Measurements from ENCODE around the gene CTDP1. TPM values are rescaled to one million over a fixed set of nuclear protein-coding genes. Genes with fewer than 3 reads are reported as not detected.

Gene CTDP1
- total and polyA plus RNA-seq, 9 of the 15 experiments (the other 6 are each of a cell fraction or from before 2014, with no cell fraction given), result 0.07 to 19.2 (median 4.0) TPM

- WGBS (ENCODE audit: insufficient coverage, low coverage, missing lambda C conversion rate), result 62% methylated on average over 10 of the region's 27 CpGs
- BruUV-seq (replicated peaks), result no TSS peak
- TF ChIP-seq NR3C1 (CRISPR knock-in tag; IDR thresholded peaks at IDR 0.05) (no peak), RBM25 (IDR thresholded peaks at IDR 0.05; ENCODE audit: low read depth, low read length, severe bottlenecking) (no peak), HSF4 (CRISPR knock-in tag; IDR thresholded peaks at IDR 0.05; ENCODE audit: borderline replicate concordance) (no peak), CHAMP1 (IDR thresholded peaks at IDR 0.05) (no peak), MAX (CRISPR knock-in tag; IDR thresholded peaks at IDR 0.05) (no peak), ZNF639 (CRISPR knock-in tag; conservative IDR thresholded peaks at IDR 0.05 in 1 of 2, IDR thresholded peaks at IDR 0.05 in 1 of 2) (no peak), THAP7 (CRISPR knock-in tag; IDR thresholded peaks at IDR 0.05) (no peak), ZNF780A (CRISPR knock-in tag; IDR thresholded peaks at IDR 0.05) (no peak), IFI16 (CRISPR knock-in tag; IDR thresholded peaks at IDR 0.05) (no peak), NFIX (CRISPR knock-in tag; IDR thresholded peaks at IDR 0.05; ENCODE audit: low read depth) (no peak), BCLAF1 (IDR thresholded peaks at IDR 0.05; ENCODE audit: borderline replicate concordance in 1 of 2, control insufficient read depth in 1 of 2, low read depth in 2 of 2, low read length in 1 of 2) (no peak), MLX (CRISPR knock-in tag; conservative IDR thresholded peaks at IDR 0.05) (no peak)
These were observed 109.1 kb downstream of the CTDP1 start for GRCh38 chr18:79788734-79789085.

More at GRCh38 chr18:79788734-79789085, 109.1 kb downstream of the CTDP1 start:
- CTCF ChIA-PET (ENCODE audit: low intra/inter-chr PET ratio), result no interaction called here
- no peaks in the 10 kb centered on the region for H3K36me3 ChIP-seq (ENCODE audit: control insufficient read depth, insufficient read depth, low read length)
- DNase-seq (ENCODE audit: extremely low read depth in 1 of 4, low spot score in 3 of 4), result no peak
- no peaks in the 10 kb centered on the region for H3K9me1 ChIP-seq (ENCODE audit: control insufficient read depth, insufficient read depth, low read length)
- no peaks in the 10 kb centered on the region for H4K20me1 ChIP-seq (replicated peaks; ENCODE audit: control insufficient read depth, insufficient read depth, low read length)
- FAIRE-seq, result no peak
- no peak overlapping the region for H3K9ac ChIP-seq (ENCODE audit: insufficient read depth in 1 of 2, low read depth in 2 of 2, low read length in 2 of 2)
- POLR2A ChIA-PET, result no interaction called here
- peaks cover 0 to 4% of the 10 kb centered on the region in 2 experiments; a peak in 3 of 5 replicates for H3K4me1 ChIP-seq (replicated peaks in 1 of 2; ENCODE audit: control insufficient read depth in 2 of 2, insufficient read depth in 2 of 2, low read length in 2 of 2)
- no peak for ATAC-seq
- intact Hi-C loops (cut with micrococcal nuclease), result no loop called here
- H3K79me2 ChIP-seq (ENCODE audit: control insufficient read depth, insufficient read depth, low read length), result no peaks in the 10 kb centered on the region
- in situ Hi-C loops (cut with MboI), result no loop called here
- no peak overlapping the region for H2AFZ ChIP-seq (ENCODE audit: low read depth, low read length)
- H3K27ac ChIP-seq (ENCODE audit: extremely low read depth, low read depth, low read length), result no peak overlapping the region
- no peaks in the 10 kb centered on the region for H3K9me3 ChIP-seq (replicated peaks; ENCODE audit: control insufficient read depth, insufficient read depth, low read depth, low read length)
- peaks cover 25 to 64% of the 10 kb centered on the region in 2 experiments; a peak in 4 of 5 replicates for H3K27me3 ChIP-seq (ENCODE audit: control insufficient read depth in 2 of 2, insufficient read depth in 2 of 2, low read length in 2 of 2)
- H3K4me2 ChIP-seq (ENCODE audit: insufficient read depth, low read length), result no peak overlapping the region
- H3K4me3 ChIP-seq, result no peak overlapping the region
